ENCODE data around the gene TP53RK.
A peak's percentile ranks its signal among the peaks of the same experiment; 100 is the strongest.

GRCh38 chr20:46694484-46694883, 5.2 kb upstream of the TP53RK start:
- TF ChIP-seq POLR2A (IDR thresholded peaks at IDR 0.05; ENCODE audit: low read length) (peak; percentile 60), GATA1 (IDR thresholded peaks at IDR 0.05; ENCODE audit: low read depth, low read length) (no peak)

Data from erythroblast (primary cell).